H1 (cell line): ENCODE data around the gene PLAC1. TPM values are rescaled to one million over a fixed set of nuclear protein-coding genes. Genes with fewer than 3 reads are reported as not detected.

Experiments used
- CTCF ChIP-seq, 3 experiments: IDR thresholded peaks; 1 replicate in 2 of 3; 2 replicates in 1 of 3; pipeline versions ENCODE4 v1.5.1 to v1.6.1; 2011; ENCODE audit warnings: low read length in 3 of 3, mild to moderate bottlenecking in 3 of 3, inconsistent platforms in 2 of 3, low read depth in 1 of 3, moderate library complexity in 1 of 3; ENCODE audit not compliant: insufficient read depth in 1 of 3; ENCODE audit errors: control extremely low read depth in 1 of 3
- E2F6 ChIP-seq: IDR thresholded peaks from 2 replicates; pipeline ENCODE4 v1.6.1; 2012; ENCODE audit warnings: inconsistent platforms
- EP300 ChIP-seq, 2 experiments: IDR thresholded peaks; 1 replicate in 1 of 2; 2 replicates in 1 of 2; pipeline ENCODE4 v1.6.1; 2011 to 2012; ENCODE audit warnings: low read depth in 2 of 2, low read length in 2 of 2, mild to moderate bottlenecking in 2 of 2, borderline replicate concordance in 1 of 2, inconsistent platforms in 1 of 2, moderate library complexity in 1 of 2
- KDM5A ChIP-seq: fragments of 200-600 bp; IDR thresholded peaks from 2 replicates; pipeline ENCODE4 v1.7.1; 2012; ENCODE audit warnings: mild to moderate bottlenecking, low read length, inconsistent platforms, mixed read lengths
- SIRT6 ChIP-seq: IDR thresholded peaks from one replicate; pipeline ENCODE4 v1.7.1; 2012; ENCODE audit warnings: low read length, inconsistent platforms
- polyA plus RNA-seq, 7 experiments: library from polyadenylated mRNA; depleted of rRNA in 3 of 7; stranded (reverse) in 5 of 7; unstranded in 2 of 7; fragments of >200 nt in 5 of 7; fragments of 200-250 nt in 2 of 7; gene quantifications; 1 replicate in 5 of 7; 2 replicates in 1 of 7; 4 replicates in 1 of 7; pipeline versions ENCODE4 v1.2.1 to v1.2.3, GENCODE V29; 2011 to 2013; ENCODE audit warnings: missing spikeins in 2 of 7, mixed read lengths in 2 of 7
- total RNA-seq: library from RNA; stranded (reverse); fragmentation: NEBNext Ultra II Directional; extraction: Animal tissue kit (Norgen Biotek cat#: 25700); gene quantifications from 2 replicates; pipeline ENCODE4 v1.2.1, GENCODE V29; 2021
- TF ChIP-seq, protein P1 (sequence below): IDR thresholded peaks from 2 replicates; pipeline ENCODE4 v1.6.1; 2012; ENCODE audit warnings: inconsistent platforms

PLAC1 gene
- total and polyA plus RNA-seq, 2 of the 8 experiments (the other 6 are each of a cell fraction or from before 2014, with no cell fraction given): 1.8 TPM; not detected in 1

- TF ChIP-seq E2F6 (no peak), CTCF (IDR thresholded peaks at IDR 0.05; ENCODE audit: control extremely low read depth in 1 of 3, insufficient read depth in 1 of 3, low read depth in 1 of 3, low read length in 3 of 3) (no peak), KDM5A (no peak), SIRT6 (no peak), EP300 (IDR thresholded peaks at IDR 0.05; ENCODE audit: borderline replicate concordance in 1 of 2, low read depth in 2 of 2, low read length in 2 of 2) (no peak)
- TF ChIP-seq, protein P1, sequence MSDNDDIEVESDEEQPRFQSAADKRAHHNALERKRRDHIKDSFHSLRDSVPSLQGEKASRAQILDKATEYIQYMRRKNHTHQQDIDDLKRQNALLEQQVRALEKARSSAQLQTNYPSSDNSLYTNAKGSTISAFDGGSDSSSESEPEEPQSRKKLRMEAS: no peak
Measured at GRCh38 chrX:134541906-134542305, 116.4 kb downstream of the PLAC1 start (continued).
